Loucy (cell line): ENCODE measurements around the gene GSG1L.

Experiments used
- H2AFZ ChIP-seq: fragments of 200-600 bp; sonication (generic); 2 replicates; pipeline ENCODE4 v1.6.0; 2016; ENCODE audit warnings: antibody characterized with exemption, mild to moderate bottlenecking, low read length, moderate library complexity
- H3F3A ChIP-seq: fragments of 200-600 bp; 2 replicates; pipeline ENCODE4 v1.6.0; 2016; ENCODE audit warnings: antibody characterized with exemption, low read depth, mild to moderate bottlenecking
- H3K27me3 ChIP-seq: fragments of 200-600 bp; sonication (generic); 2 replicates; pipeline ENCODE4 v1.6.1; 2014; ENCODE audit warnings: low read length, mild to moderate bottlenecking; ENCODE audit not compliant: insufficient read depth, poor library complexity, severe bottlenecking
- H3K36me3 ChIP-seq: fragments of 200-600 bp; sonication (generic); 2 replicates; pipeline ENCODE4 v1.6.1; 2016; ENCODE audit warnings: low read length; ENCODE audit not compliant: insufficient read depth
- H3K4me1 ChIP-seq: fragments of 200-600 bp; sonication (generic); 2 replicates; pipeline ENCODE4 v1.5.1; 2014; ENCODE audit warnings: low read length, mild to moderate bottlenecking; ENCODE audit not compliant: insufficient read depth, poor library complexity, severe bottlenecking
- H3K4me2 ChIP-seq: fragments of 200-600 bp; sonication (generic); 2 replicates; pipeline ENCODE4 v1.6.0; 2014; ENCODE audit warnings: antibody characterized with exemption, low read length, low read depth, mild to moderate bottlenecking; ENCODE audit not compliant: poor library complexity, severe bottlenecking
- H3K4me3 ChIP-seq: fragments of 200-600 bp; sonication (generic); 2 replicates; pipeline ENCODE4 v1.5.1; 2014; ENCODE audit warnings: low read length, mild to moderate bottlenecking, mixed read lengths; ENCODE audit not compliant: poor library complexity, severe bottlenecking
- H3K79me2 ChIP-seq: fragments of 200-600 bp; sonication (generic); 2 replicates; pipeline ENCODE4 v1.6.1; 2014; ENCODE audit warnings: low read length; ENCODE audit not compliant: insufficient read depth
- H3K9ac ChIP-seq: fragments of 200-600 bp; sonication (generic); 2 replicates; pipeline ENCODE4 v1.6.0; 2014; ENCODE audit warnings: mild to moderate bottlenecking, low read depth, low read length, moderate library complexity; ENCODE audit not compliant: poor library complexity, severe bottlenecking
- H3K9me2 ChIP-seq: fragments of 200-600 bp; sonication (generic); replicated peaks from 2 replicates; pipeline ENCODE4 v1.6.1; 2016; ENCODE audit warnings: low read depth, low read length, mixed read lengths
- H3K9me3 ChIP-seq: fragments of 200-600 bp; sonication (generic); 2 replicates; pipeline ENCODE4 v1.6.1; 2014; ENCODE audit warnings: mild to moderate bottlenecking, antibody characterized with exemption, low read length, low read depth; ENCODE audit not compliant: insufficient read depth
- H4K20me1 ChIP-seq: fragments of 200-600 bp; sonication (generic); 2 replicates; pipeline ENCODE4 v1.6.0; 2014; ENCODE audit warnings: antibody characterized with exemption, low read length, mild to moderate bottlenecking; ENCODE audit not compliant: insufficient read depth, poor library complexity, severe bottlenecking
- EZH2phosphoT487 ChIP-seq: fragments of 200-600 bp; IDR thresholded peaks from 2 replicates; pipeline ENCODE4 v1.6.1; 2018; ENCODE audit warnings: antibody characterized with exemption, mild to moderate bottlenecking, moderate library complexity, borderline replicate concordance
- TF ChIP-seq, protein P1 (sequence below): fragments of 200-600 bp; sonication (generic); conservative IDR thresholded peaks from 2 replicates; pipeline ENCODE4 v1.5.1; 2014; ENCODE audit warnings: mild to moderate bottlenecking, antibody characterized with exemption, low read length

GSG1L gene

DNA sequence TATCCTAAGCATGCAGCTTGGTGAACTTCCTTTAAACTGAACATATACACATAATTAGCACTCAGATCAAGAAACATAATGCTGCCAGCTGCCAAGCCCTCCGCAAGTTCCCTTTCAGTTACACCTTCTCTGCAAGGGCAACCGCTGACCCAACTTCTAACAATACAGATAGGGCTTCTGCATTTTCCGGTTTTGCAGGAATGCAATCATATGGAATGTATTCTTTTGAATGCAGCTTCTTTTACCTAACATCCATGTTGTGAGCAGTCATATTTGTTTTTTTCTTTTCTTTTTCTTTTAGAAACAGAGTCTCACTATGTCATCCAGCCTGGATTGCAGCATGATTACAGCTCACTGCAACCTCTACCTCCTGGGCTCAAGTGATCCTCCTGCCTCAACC lies 110.7 kb downstream of the GSG1L start:
- no peaks in the 10 kb centered on the region for H3F3A ChIP-seq
- H3K4me3 ChIP-seq = no peak overlapping the region
- H3K9ac ChIP-seq = no peak overlapping the region
- no peaks in the 10 kb centered on the region for H4K20me1 ChIP-seq
- no peaks in the 10 kb centered on the region for H3K4me1 ChIP-seq
- no peaks in the 10 kb centered on the region for H3K36me3 ChIP-seq
- no peaks in the 10 kb centered on the region for H3K79me2 ChIP-seq
- no peaks in the 10 kb centered on the region for H3K9me2 ChIP-seq
- no peak for TF ChIP-seq EZH2phosphoT487
- TF ChIP-seq, protein P1, sequence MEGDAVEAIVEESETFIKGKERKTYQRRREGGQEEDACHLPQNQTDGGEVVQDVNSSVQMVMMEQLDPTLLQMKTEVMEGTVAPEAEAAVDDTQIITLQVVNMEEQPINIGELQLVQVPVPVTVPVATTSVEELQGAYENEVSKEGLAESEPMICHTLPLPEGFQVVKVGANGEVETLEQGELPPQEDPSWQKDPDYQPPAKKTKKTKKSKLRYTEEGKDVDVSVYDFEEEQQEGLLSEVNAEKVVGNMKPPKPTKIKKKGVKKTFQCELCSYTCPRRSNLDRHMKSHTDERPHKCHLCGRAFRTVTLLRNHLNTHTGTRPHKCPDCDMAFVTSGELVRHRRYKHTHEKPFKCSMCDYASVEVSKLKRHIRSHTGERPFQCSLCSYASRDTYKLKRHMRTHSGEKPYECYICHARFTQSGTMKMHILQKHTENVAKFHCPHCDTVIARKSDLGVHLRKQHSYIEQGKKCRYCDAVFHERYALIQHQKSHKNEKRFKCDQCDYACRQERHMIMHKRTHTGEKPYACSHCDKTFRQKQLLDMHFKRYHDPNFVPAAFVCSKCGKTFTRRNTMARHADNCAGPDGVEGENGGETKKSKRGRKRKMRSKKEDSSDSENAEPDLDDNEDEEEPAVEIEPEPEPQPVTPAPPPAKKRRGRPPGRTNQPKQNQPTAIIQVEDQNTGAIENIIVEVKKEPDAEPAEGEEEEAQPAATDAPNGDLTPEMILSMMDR = no peak
- H3K27me3 ChIP-seq = no peaks in the 10 kb centered on the region
- no peak overlapping the region for H2AFZ ChIP-seq
- H3K9me3 ChIP-seq = peaks cover 6% of the 10 kb centered on the region; the same call in 1 of the 2 replicates
- H3K4me2 ChIP-seq = no peak overlapping the region

DNA sequence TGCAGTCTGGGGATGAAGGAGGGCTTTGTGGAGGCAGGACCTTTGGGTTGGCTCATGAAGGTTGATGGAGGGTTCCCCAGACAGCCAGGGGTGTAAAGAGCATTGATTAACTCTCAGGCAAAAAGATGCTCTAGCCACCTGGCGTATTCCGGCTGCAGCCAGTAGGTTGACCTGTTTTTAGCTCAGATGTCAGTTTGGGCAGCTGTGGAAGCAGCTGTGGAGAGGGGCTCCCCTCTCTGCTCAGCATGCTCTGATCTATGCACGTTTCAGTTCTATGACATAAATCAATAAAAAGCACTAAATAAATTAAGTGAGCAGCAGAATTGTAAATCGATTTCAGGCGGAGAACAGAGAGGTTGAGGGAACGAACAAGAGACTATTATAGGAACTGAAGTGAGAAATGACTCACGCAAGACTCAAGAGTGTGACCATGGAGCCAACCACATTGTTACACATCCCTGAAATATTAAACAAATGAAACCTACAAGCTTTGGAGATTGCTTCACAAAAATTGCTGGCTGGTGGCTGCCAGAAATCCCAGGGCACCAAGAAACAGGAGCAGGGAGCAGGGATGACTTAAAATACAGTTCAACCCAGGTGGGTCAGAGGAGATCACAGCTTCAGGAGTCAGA lies 111.9 kb downstream of the GSG1L start:
- no peaks in the 10 kb centered on the region for H3K36me3 ChIP-seq
- no peaks in the 10 kb centered on the region for H3K4me1 ChIP-seq
- no peak overlapping the region for H3K9ac ChIP-seq
- H4K20me1 ChIP-seq = no peaks in the 10 kb centered on the region
- H3K9me2 ChIP-seq = no peaks in the 10 kb centered on the region
- no peak overlapping the region for H2AFZ ChIP-seq
- no peaks in the 10 kb centered on the region for H3K79me2 ChIP-seq
- TF ChIP-seq, protein P1 = no peak
- TF ChIP-seq EZH2phosphoT487 = no peak
- H3F3A ChIP-seq = no peaks in the 10 kb centered on the region
- peaks cover 6% of the 10 kb centered on the region; the same call in 1 of the 2 replicates for H3K9me3 ChIP-seq
- H3K4me3 ChIP-seq = no peak overlapping the region
- no peaks in the 10 kb centered on the region for H3K27me3 ChIP-seq
- no peak overlapping the region for H3K4me2 ChIP-seq

DNA sequence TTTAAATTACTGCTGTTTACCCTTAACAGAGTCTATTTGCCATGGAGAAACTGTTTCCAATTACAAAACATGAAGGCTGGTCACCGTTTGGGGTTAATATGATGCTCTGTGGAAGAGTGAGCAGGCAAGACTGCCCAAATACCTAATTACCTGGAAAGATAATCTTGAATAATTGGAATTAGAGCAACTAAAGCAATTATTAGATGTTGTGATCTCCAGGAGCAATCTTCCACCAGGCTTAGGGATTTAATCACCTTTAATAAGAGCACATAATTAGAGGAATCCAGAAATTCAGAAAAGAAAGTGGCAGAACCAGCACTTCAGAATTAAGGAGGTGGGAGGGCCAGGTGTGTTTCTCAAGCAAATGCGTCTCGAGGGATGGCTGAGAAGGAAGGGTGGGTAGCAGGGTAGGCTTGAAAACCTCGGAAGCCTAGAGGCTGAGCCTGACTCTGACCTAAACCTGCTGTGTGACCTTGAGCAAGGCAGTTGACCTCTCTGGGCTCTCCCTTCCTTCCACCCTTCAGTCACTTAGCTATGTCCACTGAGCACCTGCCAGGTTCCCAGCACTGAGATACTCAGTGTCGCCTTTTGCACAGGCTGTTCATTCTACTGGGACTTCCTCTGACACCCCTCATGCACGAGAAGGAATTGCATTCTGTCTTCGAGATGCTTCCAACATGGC lies 113.2 kb downstream of the GSG1L start:
- TF ChIP-seq EZH2phosphoT487 = no peak
- TF ChIP-seq, protein P1 = no peak
- H3F3A ChIP-seq = no peaks in the 10 kb centered on the region
- H3K4me1 ChIP-seq = no peaks in the 10 kb centered on the region
- no peak overlapping the region for H3K9ac ChIP-seq
- no peaks in the 10 kb centered on the region for H3K9me2 ChIP-seq
- H3K9me3 ChIP-seq = peaks cover 3% of the 10 kb centered on the region; the same call in 1 of the 2 replicates
- H3K36me3 ChIP-seq = no peaks in the 10 kb centered on the region
- H3K4me3 ChIP-seq = no peak overlapping the region
- no peak overlapping the region for H3K4me2 ChIP-seq
- no peaks in the 10 kb centered on the region for H4K20me1 ChIP-seq
- no peaks in the 10 kb centered on the region for H3K79me2 ChIP-seq
- no peaks in the 10 kb centered on the region for H3K27me3 ChIP-seq
- no peak overlapping the region for H2AFZ ChIP-seq
